Vagina (tissue), 2 donors: ENCODE measurements around the gene SCAF8.

Experiments
- POLR2AphosphoS5 ChIP-seq, 2 donors: sonication (generic); formaldehyde crosslinking; IDR thresholded peaks; one replicate each; pipeline ENCODE4 v1.9.0; 2017; ENCODE audit warnings: antibody characterized with exemption in 2 of 2, mild to moderate bottlenecking in 2 of 2, low read depth in 1 of 2; ENCODE audit not compliant: insufficient read depth in 1 of 2
- TF ChIP-seq, protein P1 (sequence below), 3 experiments: fragments of 450-650 bp in 2 of 3; fragments of 200-600 bp in 1 of 3; sonication (generic) in 1 of 3; IDR thresholded peaks; one replicate each; pipeline ENCODE4 v1.5.1; 2017 to 2019; ENCODE audit warnings: antibody characterized with exemption in 3 of 3, mild to moderate bottlenecking in 2 of 3, moderate library complexity in 2 of 3

DNA sequence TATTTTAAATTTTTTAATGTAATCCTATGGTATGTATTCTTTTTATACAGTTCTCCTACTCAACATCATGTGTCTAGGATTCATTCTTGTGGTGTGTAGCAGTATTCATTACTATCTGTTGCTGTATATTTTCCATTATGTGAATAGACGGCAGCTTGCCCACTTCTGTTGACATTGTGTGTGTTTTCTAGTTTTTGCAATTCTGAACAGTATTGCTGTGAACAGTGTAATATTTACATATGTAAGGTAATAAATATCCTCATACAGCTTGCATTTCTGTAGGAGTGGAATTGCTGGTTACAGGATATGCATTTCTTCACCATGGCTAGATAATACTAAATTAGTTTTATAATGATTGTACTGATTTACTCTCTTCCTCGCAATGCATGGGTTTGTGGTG is 51.9 kb downstream of the SCAF8 start:
- TF ChIP-seq, protein P1, sequence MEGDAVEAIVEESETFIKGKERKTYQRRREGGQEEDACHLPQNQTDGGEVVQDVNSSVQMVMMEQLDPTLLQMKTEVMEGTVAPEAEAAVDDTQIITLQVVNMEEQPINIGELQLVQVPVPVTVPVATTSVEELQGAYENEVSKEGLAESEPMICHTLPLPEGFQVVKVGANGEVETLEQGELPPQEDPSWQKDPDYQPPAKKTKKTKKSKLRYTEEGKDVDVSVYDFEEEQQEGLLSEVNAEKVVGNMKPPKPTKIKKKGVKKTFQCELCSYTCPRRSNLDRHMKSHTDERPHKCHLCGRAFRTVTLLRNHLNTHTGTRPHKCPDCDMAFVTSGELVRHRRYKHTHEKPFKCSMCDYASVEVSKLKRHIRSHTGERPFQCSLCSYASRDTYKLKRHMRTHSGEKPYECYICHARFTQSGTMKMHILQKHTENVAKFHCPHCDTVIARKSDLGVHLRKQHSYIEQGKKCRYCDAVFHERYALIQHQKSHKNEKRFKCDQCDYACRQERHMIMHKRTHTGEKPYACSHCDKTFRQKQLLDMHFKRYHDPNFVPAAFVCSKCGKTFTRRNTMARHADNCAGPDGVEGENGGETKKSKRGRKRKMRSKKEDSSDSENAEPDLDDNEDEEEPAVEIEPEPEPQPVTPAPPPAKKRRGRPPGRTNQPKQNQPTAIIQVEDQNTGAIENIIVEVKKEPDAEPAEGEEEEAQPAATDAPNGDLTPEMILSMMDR (IDR thresholded peaks at IDR 0.05) = no peak
- no peak for TF ChIP-seq POLR2AphosphoS5 (IDR thresholded peaks at IDR 0.05; ENCODE audit: insufficient read depth in 1 of 2, low read depth in 1 of 2)
